Measurements from ENCODE around the gene SOCS1.

The SOCS1 gene, protein sequence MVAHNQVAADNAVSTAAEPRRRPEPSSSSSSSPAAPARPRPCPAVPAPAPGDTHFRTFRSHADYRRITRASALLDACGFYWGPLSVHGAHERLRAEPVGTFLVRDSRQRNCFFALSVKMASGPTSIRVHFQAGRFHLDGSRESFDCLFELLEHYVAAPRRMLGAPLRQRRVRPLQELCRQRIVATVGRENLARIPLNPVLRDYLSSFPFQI

GRCh38 chr16:11255737-11256660 lies at the start of gene SOCS1:
Gene SOCS1 (minus strand): TSS chr16:11256204. CDS start chr16:11255478, 726 bp downstream.
- Histone ChIP-seq H3K4me3 (ENCODE audit: low read length) (peak within 1 kb of the TSS; percentile 87), H3K79me2 (ENCODE audit: low read length) (peaks cover 4% of the 10 kb centered on the region), H2AFZ (ENCODE audit: low read length) (peak within 1 kb of the TSS; percentile 42), H3K4me2 (ENCODE audit: low read depth, low read length) (peak within 1 kb of the TSS; percentile 99), H3K27me3 (replicated peaks; ENCODE audit: insufficient read depth, low read length) (no peaks in the 10 kb centered on the region), H3K4me1 (ENCODE audit: low read length) (peaks cover 22% of the 10 kb centered on the region), H3K27ac (ENCODE audit: low read length) (peak within 1 kb of the TSS; percentile 90), H3F3A (ENCODE audit: insufficient read depth, low read length) (peaks cover 34% of the 10 kb centered on the region), H3K36me3 (replicated peaks; ENCODE audit: insufficient read depth, low read length) (no peaks in the 10 kb centered on the region), H3K9me3 (replicated peaks; ENCODE audit: insufficient read depth, low read length) (no peaks in the 10 kb centered on the region), H4K20me1 (ENCODE audit: insufficient read depth, low read length) (no peaks in the 10 kb centered on the region), H3K9me2 (replicated peaks; ENCODE audit: insufficient read depth, low read length) (no peaks in the 10 kb centered on the region), H3K9ac (ENCODE audit: low read length) (peak within 1 kb of the TSS; percentile 95)
- DNase-seq, result peak; percentile 91
- TF ChIP-seq CTCF (IDR thresholded peaks at IDR 0.05; ENCODE audit: low read length), result peak; percentile 70
- no peak for TF ChIP-seq EZH2 (optimal IDR thresholded peaks at IDR 0.05; ENCODE audit: low read depth, low read length)
- TF ChIP-seq EZH2phosphoT487 (IDR thresholded peaks at IDR 0.05; ENCODE audit: low read length), result no peak

GRCh38 chr16:11303405-11304138 lies 47.6 kb upstream of the SOCS1 start:
- peak overlapping the region; percentile 36; the same call in 1 of the 2 replicates for H3K27ac ChIP-seq (ENCODE audit: low read length)
- H4K20me1 ChIP-seq (ENCODE audit: insufficient read depth, low read length), result no peaks in the 10 kb centered on the region
- H3K36me3 ChIP-seq (replicated peaks; ENCODE audit: insufficient read depth, low read length), result no peaks in the 10 kb centered on the region
- H3K9me3 ChIP-seq (replicated peaks; ENCODE audit: insufficient read depth, low read length), result no peaks in the 10 kb centered on the region
- no peak for DNase-seq
- H3K79me2 ChIP-seq (ENCODE audit: low read length), result no peaks in the 10 kb centered on the region
- H3K4me1 ChIP-seq (ENCODE audit: low read length), result peaks cover 15% of the 10 kb centered on the region
- H3K27me3 ChIP-seq (replicated peaks; ENCODE audit: insufficient read depth, low read length), result 0 out of 2 replicates have a peak, but pooled peaks cover 4% of the 10 kb centered on the region
- peaks cover 14% of the 10 kb centered on the region; the same call in 1 of the 2 replicates for H3F3A ChIP-seq (ENCODE audit: insufficient read depth, low read length)
- TF ChIP-seq EZH2 (optimal IDR thresholded peaks at IDR 0.05; ENCODE audit: low read depth, low read length) (no peak), EZH2phosphoT487 (IDR thresholded peaks at IDR 0.05; ENCODE audit: low read length) (no peak), CTCF (IDR thresholded peaks at IDR 0.05; ENCODE audit: low read length) (no peak)
- H3K4me2 ChIP-seq (ENCODE audit: low read depth, low read length), result no peak overlapping the region
- H3K9me2 ChIP-seq (replicated peaks; ENCODE audit: insufficient read depth, low read length), result no peaks in the 10 kb centered on the region
- H2AFZ ChIP-seq (ENCODE audit: low read length), result no peak overlapping the region
- H3K9ac ChIP-seq (ENCODE audit: low read length), result no peak overlapping the region; the same call in 1 of the 2 replicates
- H3K4me3 ChIP-seq (ENCODE audit: low read length), result no peak overlapping the region

GRCh38 chr16:11302977-11303376 lies 47.0 kb upstream of the SOCS1 start:
- H3F3A ChIP-seq (ENCODE audit: insufficient read depth, low read length), result peaks cover 11% of the 10 kb centered on the region; the same call in 1 of the 2 replicates
- H3K36me3 ChIP-seq (replicated peaks; ENCODE audit: insufficient read depth, low read length), result no peaks in the 10 kb centered on the region
- no peak overlapping the region for H2AFZ ChIP-seq (ENCODE audit: low read length)
- no peaks in the 10 kb centered on the region for H3K9me3 ChIP-seq (replicated peaks; ENCODE audit: insufficient read depth, low read length)
- TF ChIP-seq EZH2 (optimal IDR thresholded peaks at IDR 0.05; ENCODE audit: low read depth, low read length) (no peak), CTCF (IDR thresholded peaks at IDR 0.05; ENCODE audit: low read length) (no peak), EZH2phosphoT487 (IDR thresholded peaks at IDR 0.05; ENCODE audit: low read length) (no peak)
- no peak overlapping the region for H3K4me3 ChIP-seq (ENCODE audit: low read length)
- H3K27me3 ChIP-seq (replicated peaks; ENCODE audit: insufficient read depth, low read length), result 0 out of 2 replicates have a peak, but pooled peaks cover 4% of the 10 kb centered on the region
- H3K4me1 ChIP-seq (ENCODE audit: low read length), result peaks cover 11% of the 10 kb centered on the region
- H3K27ac ChIP-seq (ENCODE audit: low read length), result peak overlapping the region; percentile 36; the same call in 1 of the 2 replicates
- peak; percentile 54 for DNase-seq
- 0 out of 2 replicates have a peak overlapping the region, but pooled peaks have one; percentile 22 for H3K4me2 ChIP-seq (ENCODE audit: low read depth, low read length)
- H3K9ac ChIP-seq (ENCODE audit: low read length), result peak overlapping the region; percentile 16; the same call in 1 of the 2 replicates
- H3K79me2 ChIP-seq (ENCODE audit: low read length), result no peaks in the 10 kb centered on the region
- H3K9me2 ChIP-seq (replicated peaks; ENCODE audit: insufficient read depth, low read length), result no peaks in the 10 kb centered on the region
- H4K20me1 ChIP-seq (ENCODE audit: insufficient read depth, low read length), result no peaks in the 10 kb centered on the region

Measured in MM.1S (cell line).